Renal cortex interstitium (tissue), 11 donors: ENCODE data around the gene HIRA. TPM values are rescaled to one million over a fixed set of nuclear protein-coding genes. Genes with fewer than 3 reads are reported as not detected.

ENCODE experiments used
- DNase-seq, 11 donors: peaks; one replicate each; pipeline ENCODE4 v3.0.0-alpha.2; 2013; ENCODE audit warnings: low read depth in 9 of 11, low spot score in 4 of 11; ENCODE audit errors: extremely low read depth in 1 of 11
- polyA plus RNA-seq, 3 donors: library from polyadenylated mRNA; unstranded; fragments of 120-200 nt; gene quantifications; one replicate each; pipeline ENCODE4 v1.2.1, GENCODE V29; 2013; ENCODE audit not compliant: insufficient read length in 3 of 3

The HIRA gene
- polyA plus RNA-seq, 3 donors: 29.9 to 37.5 (median 33.3) TPM

DNA sequence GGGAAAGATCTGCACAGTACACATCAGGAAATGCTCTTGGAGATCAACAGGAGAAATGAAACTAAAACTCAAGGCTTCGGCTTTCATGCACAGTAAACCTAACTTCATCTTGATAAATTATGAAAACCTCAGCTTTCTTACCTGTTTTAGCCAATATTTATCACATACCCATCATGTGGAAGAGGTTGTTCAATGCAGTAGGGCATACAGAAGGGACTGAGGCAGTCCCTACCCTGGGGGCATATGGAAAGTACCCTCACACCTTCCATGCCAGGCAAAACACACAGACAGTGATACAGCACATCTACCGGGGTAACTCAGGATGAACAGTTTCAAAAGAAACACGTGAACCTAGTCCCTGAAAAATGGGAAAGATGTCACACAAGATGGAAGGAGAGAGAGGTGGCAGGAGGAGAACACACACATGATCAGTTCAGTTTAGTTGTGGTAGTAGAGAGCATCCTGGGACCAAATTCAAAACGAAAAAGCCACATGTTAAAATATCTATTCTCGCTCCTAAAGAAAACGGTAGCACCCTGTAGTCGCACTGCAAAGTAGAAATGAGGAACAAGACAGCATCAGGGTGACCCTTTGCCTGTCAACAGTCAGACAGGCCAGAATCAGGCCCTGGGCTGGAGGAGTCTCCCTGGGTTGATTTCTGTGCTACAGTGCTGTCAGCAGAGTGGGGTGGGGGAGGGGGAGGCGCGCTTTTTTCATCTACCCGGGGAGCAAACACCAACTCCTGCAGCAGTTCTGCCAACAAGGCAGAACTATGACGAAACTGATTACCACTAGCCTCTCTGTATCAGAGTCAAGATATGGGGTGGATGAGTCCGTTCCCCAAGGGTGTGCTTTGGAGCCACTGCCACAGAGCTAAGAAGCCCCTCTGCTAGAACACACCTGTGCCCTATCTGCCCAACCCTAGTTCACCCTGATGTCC lies 1.3 kb downstream of the HIRA start:
- DNase-seq: peak in 1 of 11 donors; percentile 7

DNA sequence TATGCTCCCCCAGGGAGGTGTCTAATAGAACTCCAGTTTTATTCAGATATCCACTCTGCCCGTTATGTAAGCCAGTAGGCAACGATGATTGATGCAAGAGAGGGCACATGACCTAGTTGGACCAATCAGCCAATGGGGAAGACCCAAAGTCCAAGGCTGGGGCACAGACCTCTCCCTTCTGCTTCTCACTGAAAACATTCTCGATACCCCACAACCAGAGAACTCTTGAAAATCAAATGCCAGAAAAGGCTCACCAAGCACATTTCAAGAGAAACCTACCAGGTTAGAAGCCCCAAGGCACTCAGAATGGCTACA lies 7.4 kb downstream of the HIRA start:
- no peak for DNase-seq

DNA sequence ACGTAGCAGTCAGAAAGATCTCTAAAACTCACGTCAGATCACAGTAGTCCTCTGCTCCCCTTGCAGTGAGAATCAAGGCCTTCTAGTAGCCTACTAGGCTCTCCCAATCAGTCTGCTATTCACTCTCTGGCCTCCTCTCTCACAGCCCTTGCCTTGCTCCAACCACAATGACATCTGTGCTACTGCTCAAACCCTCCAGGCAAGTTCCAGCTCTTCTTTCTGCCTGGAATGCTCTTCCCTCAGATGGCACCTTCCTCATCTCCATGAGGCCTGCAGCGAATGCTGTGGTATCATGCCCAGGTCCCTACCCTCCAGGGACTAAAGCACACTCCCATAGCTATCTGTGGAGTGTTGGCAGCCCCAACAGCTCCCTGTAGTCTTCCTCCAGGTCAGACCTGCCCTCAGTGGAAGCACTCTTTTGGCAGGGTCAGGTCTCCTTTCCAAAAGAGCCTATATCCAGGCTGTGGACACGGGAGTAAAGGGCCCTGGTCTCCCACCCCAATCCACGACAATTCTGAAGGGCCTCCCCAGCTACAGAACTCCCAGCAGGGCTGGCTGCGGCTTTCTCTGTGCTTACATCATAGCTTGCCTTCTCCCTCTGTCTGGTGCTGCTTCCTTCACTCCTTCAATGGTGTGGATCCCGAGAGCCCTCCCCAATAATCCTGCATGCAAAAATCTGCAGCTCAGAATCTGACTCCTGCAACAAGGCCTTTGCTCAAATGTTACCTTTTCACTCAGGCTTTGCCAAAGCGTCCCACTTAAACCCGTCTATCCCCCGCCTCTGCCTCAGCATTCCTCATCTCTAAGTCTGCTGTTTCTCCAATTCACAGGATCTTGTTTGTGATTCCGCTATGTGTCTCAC lies 8.9 kb downstream of the HIRA start:
- no peak for DNase-seq

DNA sequence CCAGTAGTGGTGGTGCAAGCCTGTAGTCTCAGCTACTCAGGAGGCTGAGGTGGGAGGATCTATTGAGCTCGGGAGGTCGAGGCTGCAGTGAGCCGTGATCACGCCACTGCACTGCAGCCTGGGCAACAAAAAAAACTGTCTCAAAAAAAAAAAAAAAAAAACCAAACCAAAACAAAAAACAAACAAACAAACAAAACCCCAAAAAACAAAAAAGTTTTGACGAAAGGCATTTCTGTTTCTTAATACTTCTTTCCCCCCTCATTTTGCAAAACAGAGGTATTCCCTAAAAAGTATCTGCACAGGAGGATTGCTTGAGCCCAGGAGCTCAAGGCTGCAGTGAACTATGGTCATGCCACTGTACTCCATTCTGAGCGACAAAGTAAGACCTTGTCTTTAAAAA lies 11.2 kb downstream of the HIRA start:
- no peak for DNase-seq

DNA sequence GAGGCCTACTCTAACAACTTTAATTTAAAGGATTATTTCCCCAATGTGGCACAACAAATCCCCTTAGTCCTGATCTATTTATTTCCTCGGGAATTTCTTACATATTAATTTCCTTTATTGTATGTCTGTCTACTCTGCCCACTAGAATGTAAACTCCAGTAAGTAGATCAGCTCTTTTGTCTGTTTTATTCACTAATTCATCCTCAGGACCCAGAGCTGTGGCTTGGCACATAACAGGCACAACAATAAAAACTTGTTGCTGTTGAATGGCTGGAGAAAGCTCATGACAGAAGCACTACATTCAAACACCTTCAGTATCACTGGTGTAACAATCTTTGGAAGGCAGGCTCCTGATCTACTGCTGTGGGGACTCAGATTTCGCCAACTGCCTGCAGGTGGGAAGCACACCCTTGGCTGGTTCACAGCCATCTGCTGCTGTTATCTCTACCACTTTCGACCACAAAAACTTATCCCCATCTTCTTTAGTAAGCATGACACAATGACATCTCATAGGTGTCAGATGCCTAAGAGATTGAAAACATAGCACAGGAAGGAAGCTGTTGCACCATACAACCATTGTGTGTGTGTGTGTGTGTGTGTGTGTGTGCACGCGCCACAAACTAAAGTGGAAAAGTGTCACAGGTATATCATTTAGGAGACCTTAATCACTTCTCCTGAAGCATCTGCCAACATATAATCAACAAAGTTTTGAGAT lies 11.9 kb downstream of the HIRA start:
- DNase-seq: no peak

DNA sequence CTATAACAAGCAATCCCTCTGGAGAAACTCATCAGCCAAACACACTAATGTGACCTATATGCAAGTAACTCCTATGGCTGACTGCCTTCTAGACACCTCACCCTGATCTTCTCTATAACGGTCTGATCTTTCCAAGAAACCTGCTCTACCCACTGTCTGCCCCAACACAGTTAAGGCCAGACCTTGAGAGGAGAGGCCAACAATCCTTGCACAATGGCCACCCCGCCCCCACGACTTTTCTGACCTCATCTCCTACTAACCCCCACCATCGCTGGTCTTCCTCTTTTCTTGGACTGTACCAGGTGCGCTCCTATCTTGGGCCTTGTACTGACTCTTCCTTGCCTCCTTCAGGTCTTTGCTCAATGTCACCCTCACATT lies 12.5 kb downstream of the HIRA start:
- DNase-seq: no peak

DNA sequence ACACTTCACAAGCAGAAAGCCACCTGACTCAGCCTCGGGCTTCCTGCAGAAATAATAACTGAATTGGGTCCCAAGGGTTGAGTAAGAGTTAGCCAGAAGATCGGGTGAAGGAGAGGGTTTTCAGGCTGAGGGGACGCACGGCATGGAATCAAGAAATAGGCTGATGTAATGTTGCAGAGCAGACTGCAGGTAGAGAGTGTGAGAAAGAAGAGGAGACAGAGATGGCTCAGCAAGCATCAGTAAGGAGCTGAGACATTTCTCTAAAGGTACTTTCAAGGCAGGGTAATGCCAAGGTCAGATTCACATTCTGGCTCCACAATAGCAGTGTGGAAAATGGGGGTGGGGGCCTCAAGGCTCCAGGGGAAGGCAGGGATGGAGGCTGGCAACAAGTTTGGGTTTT lies 18.6 kb downstream of the HIRA start:
- DNase-seq: no peak

DNA sequence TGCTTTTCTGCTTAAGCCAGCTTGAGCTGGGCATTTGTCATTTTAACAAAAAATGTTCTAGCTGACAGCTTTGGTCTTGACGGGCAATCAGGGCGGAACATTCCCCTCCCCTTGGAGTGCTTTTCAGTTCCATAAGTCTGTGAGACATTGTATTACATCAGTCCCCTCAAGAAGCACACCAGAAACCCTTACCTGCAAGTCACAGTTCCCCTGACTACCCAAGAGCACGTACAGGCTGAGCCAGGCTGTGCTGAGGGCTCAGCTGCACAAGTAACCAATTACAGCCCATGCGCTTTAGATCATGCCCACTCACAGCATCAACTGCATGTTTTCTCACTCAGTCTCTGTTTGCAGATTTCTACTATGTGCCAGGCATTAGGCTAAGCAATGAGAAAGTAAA lies 19.1 kb downstream of the HIRA start:
- no peak for DNase-seq

DNA sequence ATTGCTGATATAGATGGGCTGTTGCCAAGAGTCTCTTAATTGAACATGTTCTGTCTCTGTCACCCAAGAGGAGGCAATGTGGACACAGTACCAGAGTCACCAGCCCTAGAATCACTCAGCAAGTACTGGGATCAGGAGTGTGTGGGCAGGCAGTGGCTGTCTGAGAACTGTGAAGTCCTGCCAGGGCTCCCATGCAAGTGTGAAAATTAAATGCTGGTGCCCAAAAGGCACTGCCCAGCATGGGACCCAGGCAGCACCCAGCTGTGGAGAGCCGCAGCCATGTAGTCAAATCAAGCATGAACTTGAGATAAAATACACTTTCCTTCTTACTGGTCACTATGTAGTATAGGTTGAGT lies 19.9 kb downstream of the HIRA start:
- DNase-seq: no peak

DNA sequence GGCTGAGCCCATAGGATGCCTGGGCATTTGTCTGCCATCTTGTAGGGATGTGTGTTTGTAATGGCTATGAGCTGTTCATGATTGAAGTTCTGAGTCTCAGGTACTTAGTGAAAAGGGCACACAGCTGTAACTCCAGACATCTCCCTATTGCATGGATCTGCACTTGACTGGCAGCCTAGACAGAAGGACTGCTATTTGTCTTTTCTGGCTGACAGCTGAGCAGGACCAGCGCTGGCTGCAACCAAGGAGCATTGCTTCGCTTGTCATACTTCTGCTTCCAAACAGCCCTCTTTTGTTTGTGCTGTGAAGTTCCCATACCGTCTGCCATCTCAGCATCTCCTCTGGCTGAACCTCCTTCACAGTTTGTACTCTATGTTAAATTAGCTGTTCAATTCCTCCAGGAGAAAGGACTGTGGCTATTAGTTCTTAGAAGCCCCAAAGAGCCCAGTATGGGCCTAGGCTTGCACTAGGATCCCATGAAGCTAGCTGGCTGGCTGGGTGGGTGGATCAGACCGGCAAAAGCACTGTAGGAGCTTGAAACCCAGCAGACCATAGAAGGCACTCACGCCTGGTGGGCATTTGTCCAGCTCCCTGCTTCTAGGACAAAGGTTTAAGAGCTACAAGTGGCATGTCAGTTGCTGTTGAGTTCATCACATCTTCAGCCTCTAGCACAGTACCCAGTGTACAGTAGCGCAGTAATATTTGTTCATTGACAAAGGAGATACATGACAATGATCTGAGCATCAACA lies 20.4 kb downstream of the HIRA start:
- DNase-seq: no peak

DNA sequence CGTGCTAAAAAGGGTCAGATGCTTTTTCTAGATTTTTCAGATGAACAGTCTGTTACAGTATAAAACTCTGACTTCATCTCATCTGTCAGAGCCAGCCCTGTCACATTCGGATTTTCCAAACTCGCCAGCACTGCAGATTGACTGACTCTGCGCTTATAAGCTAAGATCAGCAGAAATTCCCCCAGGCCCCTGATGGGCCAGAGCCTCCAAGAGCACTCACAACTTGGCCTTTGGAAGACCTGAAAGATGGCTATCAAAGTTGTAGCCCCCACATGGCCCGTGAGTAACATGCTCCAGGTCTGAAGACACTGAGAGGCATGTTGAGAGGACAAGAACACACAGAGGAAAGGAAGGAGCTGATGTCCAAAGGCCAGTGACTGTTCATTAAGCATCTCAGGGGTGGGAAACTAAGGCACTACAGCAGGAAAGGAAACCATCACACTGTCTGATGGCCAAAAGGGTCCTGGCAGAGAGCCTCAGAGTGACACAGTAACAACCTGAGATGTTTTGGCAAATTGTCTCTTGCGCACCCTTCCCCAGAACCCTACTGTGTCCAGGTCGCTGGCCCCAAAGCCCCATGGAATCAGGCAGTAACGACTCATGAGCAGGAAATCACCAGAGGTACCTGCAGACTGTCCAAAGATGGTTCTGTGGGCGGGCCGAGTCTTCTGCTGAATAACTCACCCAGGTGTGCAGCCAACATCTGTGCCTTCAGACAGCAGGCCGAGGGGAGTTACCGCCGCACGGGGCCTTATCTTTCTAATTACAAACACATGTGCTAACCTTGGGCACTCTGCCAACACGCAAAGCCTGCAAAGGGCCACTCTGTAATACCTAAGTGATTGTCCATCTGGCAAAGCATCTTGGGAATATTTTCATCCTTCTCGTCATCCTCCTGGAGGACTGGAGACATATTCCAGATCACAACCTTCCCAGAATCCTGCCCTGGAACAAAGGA lies 23.6 kb downstream of the HIRA start:
- no peak for DNase-seq

DNA sequence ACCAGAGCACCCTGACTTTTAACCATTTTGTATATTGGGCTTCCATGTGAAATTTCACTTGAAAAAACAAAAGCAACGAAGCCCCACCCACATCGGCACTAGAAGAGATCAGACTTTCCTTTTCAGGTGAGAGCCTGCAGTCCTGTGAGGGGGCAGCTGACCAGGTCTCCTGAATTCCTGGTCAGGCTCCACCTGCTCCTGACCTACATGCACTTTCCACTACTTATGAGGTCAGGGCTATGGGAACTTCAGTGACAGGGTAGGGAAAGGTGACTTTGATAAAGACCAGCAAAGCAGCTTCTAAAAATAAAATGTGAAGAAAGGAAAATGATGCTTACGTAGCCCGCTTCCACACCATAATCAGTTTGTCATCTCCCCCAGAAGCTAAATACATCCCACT lies 24.7 kb downstream of the HIRA start:
- no peak for DNase-seq

DNA sequence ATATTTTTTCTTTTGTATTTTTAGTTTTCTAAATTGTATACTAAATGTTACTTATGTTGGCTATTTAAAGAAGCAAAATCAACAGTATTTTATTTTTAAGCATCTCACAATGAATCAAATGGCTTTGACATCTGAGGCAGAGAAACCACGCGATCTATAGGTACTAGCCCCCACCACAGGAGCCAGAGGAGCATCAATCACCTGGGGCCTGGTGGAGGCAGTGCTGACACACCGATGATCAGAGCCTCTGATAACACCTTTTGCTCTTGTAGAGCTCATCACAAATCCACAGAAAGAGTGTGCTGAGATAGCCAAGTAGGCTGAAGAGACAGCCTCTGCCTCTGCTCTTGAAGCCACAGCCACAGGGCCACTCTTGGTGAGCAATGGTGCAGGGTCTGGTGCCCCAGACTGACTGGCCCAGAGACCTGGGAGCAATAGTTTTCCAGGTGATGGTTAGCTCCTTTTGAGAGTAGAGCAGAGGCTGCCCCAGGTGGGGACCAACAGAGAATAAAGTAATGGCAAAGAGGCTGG lies 25.2 kb downstream of the HIRA start:
- DNase-seq: no peak

DNA sequence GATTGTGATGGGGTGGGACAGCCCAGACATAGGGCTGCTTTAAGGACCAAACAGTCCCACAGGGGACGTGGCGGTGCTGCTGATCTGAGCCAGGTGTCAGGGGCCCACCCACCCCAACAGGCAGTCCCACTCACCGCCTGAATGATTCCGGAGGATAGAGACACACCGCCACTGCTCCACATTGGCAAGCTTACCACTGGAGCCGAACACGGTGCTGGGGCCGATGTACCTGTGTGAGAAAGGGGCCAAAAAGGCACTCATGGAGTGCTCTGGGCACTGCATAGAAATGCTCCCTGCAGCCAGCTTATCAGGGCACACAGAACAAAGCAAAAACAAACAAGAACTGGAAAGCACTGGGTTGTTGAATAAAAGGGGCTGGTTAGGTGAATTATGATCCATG lies 25.9 kb downstream of the HIRA start:
- DNase-seq: no peak

DNA sequence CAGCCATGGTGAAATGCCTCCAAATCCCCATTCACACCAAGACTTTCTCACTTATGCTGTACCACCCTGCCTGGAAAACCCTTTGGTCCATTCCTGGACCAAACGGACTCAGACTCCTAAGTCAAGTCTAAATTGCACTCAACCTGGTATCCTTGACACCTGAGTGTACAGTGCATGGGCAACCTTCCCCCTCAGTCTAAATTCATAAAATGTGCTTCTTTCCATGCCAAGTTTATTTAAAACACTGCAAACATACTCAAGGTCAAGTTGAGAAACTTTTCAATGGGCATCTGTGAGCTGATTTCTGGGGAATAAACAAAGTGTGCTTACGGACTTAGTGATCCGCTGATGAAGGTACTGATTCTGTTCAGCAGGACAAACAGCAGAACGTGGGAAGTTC lies 26.4 kb downstream of the HIRA start:
- DNase-seq: no peak

DNA sequence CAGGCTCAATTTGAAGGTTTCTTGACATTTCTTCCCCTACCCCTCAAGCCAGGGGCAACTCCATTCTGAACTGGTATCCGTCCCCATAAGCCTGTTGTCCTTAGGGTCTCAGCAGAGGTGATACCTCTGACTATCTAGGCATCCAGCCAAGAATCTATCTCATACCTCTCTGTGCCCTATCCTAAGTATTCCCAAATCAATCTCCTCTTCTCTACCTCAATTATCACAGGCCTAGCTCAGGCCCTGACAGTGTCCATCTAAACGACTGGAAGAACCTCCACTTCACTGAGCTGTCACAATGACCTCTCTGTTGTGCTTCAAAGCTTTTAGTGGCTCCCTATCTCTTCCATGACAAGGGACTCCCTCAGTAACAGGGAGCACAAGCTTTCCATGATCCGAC lies 26.9 kb downstream of the HIRA start:
- no peak for DNase-seq

DNA sequence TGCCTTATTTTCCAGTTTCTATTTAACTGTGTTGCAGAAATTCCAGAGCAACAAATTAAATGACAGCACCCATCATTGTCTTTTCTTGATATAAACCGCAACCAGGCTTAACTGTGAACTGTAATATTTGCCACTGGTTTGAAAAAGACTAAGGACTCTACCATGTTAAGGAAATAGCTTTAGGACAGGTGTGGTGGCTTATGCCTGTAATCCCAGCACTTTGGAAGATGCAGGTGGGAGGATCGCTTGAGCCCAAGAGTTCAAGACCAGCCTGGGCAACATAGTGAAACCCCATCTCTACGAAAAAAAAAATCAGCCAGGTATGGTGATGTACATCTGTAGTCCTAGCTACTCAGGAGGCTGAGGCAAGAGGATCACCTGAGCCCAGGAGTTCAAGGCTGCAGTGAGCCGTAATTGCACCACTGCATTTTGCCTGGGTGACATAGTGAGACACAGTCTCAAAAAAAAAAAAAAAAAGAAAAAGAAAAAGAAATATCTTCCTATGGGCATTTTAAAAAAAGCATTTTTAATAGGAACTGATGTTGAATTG lies 28.8 kb downstream of the HIRA start:
- DNase-seq: no peak

DNA sequence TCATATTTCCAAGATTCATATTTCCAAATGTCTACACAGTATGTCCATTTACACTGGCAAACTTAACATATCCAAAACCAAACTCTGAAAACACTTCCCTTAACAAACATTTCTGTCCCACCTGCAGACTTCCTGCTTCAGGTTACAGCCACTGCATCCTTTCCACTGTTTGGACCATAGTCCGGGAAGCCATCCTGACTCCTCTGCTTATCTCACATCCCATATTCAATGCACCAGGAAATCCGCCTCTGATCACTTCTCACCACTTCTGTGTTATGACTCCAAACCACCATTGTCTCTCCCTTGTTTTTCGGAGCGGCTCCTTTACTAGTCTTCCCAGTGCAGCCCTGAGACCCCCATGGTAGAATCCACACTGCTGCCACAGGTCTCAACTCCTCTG lies 30.1 kb downstream of the HIRA start:
- DNase-seq: no peak
